Measurements from ENCODE around the gene DLG5. TPM values are rescaled to one million over a fixed set of nuclear protein-coding genes. Genes with fewer than 3 reads are reported as not detected.
"Not testable (repeated sequence)": the region's sequence is repeated elsewhere in the genome, so short reads cannot be mapped to it uniquely, and the experiment has no call there.

DLG5 gene
- total RNA-seq, 1 experiment from 2014 or later, result 69.7 TPM

DNA sequence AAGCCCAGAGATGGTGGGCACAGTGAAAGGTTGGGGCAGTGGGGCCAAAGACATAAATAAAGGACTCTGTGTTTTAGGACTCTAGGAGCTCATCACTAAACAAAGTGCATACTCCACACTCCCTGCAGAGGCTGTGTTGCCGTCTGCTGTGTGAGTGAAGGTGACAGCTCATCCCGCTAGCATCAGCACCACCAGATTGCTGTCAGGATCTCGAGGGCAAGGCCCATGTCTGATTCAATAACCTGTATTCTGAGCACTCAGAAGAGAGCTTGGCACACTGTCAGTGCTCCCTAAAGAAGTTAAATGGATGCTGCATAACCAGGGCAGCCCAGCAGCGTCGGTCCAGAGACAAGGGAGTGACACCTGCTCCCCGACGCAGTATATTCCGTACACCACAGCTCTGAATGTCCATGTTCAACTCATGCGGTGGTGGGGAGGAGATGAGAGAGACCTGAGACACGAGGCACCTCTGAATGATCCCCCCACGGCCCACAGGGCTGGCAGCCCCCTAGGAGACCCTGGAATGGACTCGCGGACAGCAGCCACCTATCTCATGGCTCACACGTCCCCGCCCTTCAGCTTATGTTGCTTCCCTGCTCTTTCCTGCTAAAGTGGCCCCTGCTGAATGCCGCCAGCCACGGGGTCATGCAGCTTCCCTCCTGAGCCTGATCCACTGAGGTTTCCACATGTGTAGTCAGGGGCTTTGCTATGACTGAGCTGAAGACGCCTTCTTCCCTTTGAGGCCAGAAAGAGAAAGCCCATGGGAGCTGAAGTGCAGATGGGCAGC lies 156.3 kb downstream of the DLG5 start:
- no TSS peak for BruUV-seq (replicated peaks)

DNA sequence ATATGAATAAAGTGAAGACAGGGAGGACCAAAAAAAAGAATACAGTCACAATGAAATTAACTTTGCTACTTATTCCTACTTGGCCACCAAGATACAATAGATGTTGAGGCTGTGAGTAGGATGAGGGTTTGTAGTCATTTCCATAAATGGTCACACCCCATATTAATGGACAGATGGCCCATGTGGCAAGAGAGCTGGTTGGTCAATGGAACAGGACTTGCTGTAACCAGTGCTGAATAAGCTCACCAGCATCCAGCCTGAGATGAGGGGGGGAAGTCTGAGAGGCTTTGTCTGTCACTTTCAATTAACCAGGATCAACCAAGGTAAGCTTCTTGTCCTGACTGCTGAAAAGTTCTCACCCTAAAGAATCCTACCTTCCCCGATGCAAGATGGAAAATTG lies 158.5 kb downstream of the DLG5 start:
- Histone ChIP-seq H3K9me3 (no peaks in the 10 kb centered on the region), H3K4me1 (no peaks in the 10 kb centered on the region), H3K27me3 (replicated peaks; ENCODE audit: control insufficient read depth, insufficient read depth, low read length) (no peaks in the 10 kb centered on the region), H3K4me3 (ENCODE audit: low read depth, low read length) (no peak overlapping the region), H3K36me3 (ENCODE audit: control insufficient read depth, insufficient read depth, low read length) (no peaks in the 10 kb centered on the region)
- Mint-ChIP-seq H3K27ac (ENCODE audit: unreplicated experiment) (no peak overlapping the region), H3K36me3 (ENCODE audit: insufficient read depth, unreplicated experiment) (peaks cover 6% of the 10 kb centered on the region), H3K9me3 (ENCODE audit: unreplicated experiment) (no peaks in the 10 kb centered on the region), H3K4me3 (ENCODE audit: unreplicated experiment) (no peak overlapping the region), H3K27me3 (ENCODE audit: insufficient read depth, unreplicated experiment) (no peaks in the 10 kb centered on the region), H3K4me1 (ENCODE audit: low read depth, unreplicated experiment) (no peaks in the 10 kb centered on the region)
- intact Hi-C loops (cut with micrococcal nuclease; ENCODE audit: unreplicated experiment), result no loop called here
- DNase-seq, result no peak
- BruUV-seq (replicated peaks), result no TSS peak
- TF ChIP-seq, protein P1, sequence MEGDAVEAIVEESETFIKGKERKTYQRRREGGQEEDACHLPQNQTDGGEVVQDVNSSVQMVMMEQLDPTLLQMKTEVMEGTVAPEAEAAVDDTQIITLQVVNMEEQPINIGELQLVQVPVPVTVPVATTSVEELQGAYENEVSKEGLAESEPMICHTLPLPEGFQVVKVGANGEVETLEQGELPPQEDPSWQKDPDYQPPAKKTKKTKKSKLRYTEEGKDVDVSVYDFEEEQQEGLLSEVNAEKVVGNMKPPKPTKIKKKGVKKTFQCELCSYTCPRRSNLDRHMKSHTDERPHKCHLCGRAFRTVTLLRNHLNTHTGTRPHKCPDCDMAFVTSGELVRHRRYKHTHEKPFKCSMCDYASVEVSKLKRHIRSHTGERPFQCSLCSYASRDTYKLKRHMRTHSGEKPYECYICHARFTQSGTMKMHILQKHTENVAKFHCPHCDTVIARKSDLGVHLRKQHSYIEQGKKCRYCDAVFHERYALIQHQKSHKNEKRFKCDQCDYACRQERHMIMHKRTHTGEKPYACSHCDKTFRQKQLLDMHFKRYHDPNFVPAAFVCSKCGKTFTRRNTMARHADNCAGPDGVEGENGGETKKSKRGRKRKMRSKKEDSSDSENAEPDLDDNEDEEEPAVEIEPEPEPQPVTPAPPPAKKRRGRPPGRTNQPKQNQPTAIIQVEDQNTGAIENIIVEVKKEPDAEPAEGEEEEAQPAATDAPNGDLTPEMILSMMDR (IDR thresholded peaks at IDR 0.05; ENCODE audit: insufficient read depth in 1 of 2, low read depth in 1 of 2, low read length in 1 of 2, severe bottlenecking in 1 of 2, unreplicated experiment in 1 of 2), result no peak
- CTCF ChIA-PET, result no interaction called here
- POLR2A ChIA-PET, result no interaction called here

More for the DNA sequence above, 156.3 kb downstream of the DLG5 start:
- Mint-ChIP-seq H3K9me3 (ENCODE audit: unreplicated experiment) (no peaks in the 10 kb centered on the region), H3K27ac (ENCODE audit: unreplicated experiment) (no peak overlapping the region), H3K27me3 (ENCODE audit: insufficient read depth, unreplicated experiment) (no peaks in the 10 kb centered on the region), H3K4me3 (ENCODE audit: unreplicated experiment) (no peak overlapping the region), H3K4me1 (ENCODE audit: low read depth, unreplicated experiment) (no peaks in the 10 kb centered on the region), H3K36me3 (ENCODE audit: insufficient read depth, unreplicated experiment) (peaks cover 6% of the 10 kb centered on the region)
- Histone ChIP-seq H3K4me3 (ENCODE audit: low read depth, low read length) (no peak overlapping the region), H3K9me3 (no peaks in the 10 kb centered on the region), H3K36me3 (ENCODE audit: control insufficient read depth, insufficient read depth, low read length) (no peaks in the 10 kb centered on the region), H3K27me3 (replicated peaks; ENCODE audit: control insufficient read depth, insufficient read depth, low read length) (no peaks in the 10 kb centered on the region), H3K4me1 (no peaks in the 10 kb centered on the region)
- intact Hi-C loops (cut with micrococcal nuclease; ENCODE audit: unreplicated experiment), result no loop called here
- ChIA-PET CTCF (interaction anchor here (1.4 kb wide), 1 partner anchor 59 kb away, joined by 4 read pairs; no protein-coding TSS in a partner anchor), POLR2A (interaction anchor here (0.6 to 0.7 kb wide), 3 partner anchors 54 to 763 kb away, joined by 3 read pairs; no protein-coding TSS in a partner anchor)
- TF ChIP-seq, protein P1 (IDR thresholded peaks at IDR 0.05; ENCODE audit: insufficient read depth in 1 of 2, low read depth in 1 of 2, low read length in 1 of 2, severe bottlenecking in 1 of 2, unreplicated experiment in 1 of 2), result no peak
- no peak for DNase-seq

DNA sequence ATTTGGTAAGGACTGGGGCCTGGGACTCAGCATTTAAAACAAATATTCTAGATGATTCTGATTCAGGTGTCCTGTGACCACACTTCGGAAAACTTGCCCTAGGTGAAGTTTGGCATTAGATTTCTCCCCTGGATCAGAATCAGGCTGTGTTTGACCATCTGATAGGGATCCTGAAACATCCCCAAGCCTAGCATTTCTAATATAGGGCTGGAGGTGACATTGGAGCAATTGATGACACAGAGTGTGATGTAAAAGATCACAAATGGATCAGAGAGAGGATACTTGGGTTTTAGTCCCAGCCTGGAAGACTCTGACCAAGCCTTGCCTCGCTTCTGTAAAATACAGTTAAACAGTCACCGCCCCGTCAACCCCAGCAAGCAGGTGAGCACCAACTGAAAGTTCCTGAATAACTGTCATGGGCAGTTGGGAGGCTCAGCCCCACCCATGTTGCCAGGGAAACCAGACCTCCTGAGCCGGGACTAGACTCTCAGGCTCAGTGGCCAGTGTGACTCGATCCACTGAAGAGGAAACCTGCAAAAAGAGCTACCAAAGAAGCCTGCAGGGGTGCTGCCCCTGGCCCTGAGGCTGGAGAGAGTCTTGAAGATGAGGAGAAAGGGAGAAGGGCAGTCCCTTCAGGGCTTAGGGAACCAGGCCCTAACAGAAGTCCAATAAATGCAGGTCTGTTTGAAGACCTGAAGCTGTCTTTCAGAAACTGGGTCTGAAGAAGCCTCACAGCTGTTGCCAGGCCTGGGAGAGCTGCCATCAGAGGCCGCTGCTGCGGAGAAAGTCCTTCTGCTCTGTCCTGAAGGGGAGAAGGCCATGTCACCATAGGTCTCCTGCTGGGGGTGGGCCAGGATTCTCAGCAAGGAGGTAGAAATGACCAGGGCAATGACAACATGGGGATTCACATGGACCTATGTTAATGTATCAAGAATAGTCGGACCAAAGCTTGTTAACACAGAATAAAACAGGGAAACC lies 162.8 kb downstream of the DLG5 start:
- no peak overlapping the region for H3K27ac Mint-ChIP-seq (ENCODE audit: unreplicated experiment)
- intact Hi-C loops (cut with micrococcal nuclease; ENCODE audit: unreplicated experiment), result no loop called here
- POLR2A ChIA-PET, result no interaction called here

DNA sequence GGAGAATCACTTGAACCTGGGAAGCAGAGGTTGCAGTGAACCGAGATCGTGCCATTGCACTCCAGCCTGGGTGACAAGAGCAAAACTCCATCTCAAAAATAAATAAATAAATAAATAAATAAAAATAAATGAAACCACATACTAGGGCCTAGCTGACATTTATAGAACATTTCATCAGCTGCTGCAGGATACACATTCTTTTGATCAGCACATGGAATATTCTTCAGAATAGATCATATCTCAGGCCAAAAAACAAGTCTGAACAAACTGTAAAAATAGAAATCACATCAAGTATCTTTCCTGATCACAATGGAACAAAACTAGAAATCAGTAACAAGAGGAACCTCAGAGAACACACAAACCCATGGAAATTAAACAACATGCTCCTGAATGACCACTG lies 168.1 kb downstream of the DLG5 start:
- H3K27me3 ChIP-seq (replicated peaks; ENCODE audit: control insufficient read depth, insufficient read depth, low read length); BruUV-seq (replicated peaks); CTCF ChIA-PET; intact Hi-C loops (cut with micrococcal nuclease; ENCODE audit: unreplicated experiment); DNase-seq; H3K9me3 Mint-ChIP-seq (ENCODE audit: unreplicated experiment); H3K27ac Mint-ChIP-seq (ENCODE audit: unreplicated experiment); H3K27me3 Mint-ChIP-seq (ENCODE audit: insufficient read depth, unreplicated experiment); H3K4me3 ChIP-seq (ENCODE audit: low read depth, low read length); H3K9me3 ChIP-seq; POLR2A ChIA-PET; H3K36me3 ChIP-seq (ENCODE audit: control insufficient read depth, insufficient read depth, low read length); H3K4me3 Mint-ChIP-seq (ENCODE audit: unreplicated experiment); H3K4me1 ChIP-seq; H3K36me3 Mint-ChIP-seq (ENCODE audit: insufficient read depth, unreplicated experiment): not testable (repeated sequence)
- H3K4me1 Mint-ChIP-seq (ENCODE audit: low read depth, unreplicated experiment), result peaks cover 11% of the 10 kb centered on the region

More for the DNA sequence above, 162.8 kb downstream of the DLG5 start:
- Mint-ChIP-seq H3K9me3 (ENCODE audit: unreplicated experiment) (no peaks in the 10 kb centered on the region), H3K27me3 (ENCODE audit: insufficient read depth, unreplicated experiment) (no peaks in the 10 kb centered on the region), H3K36me3 (ENCODE audit: insufficient read depth, unreplicated experiment) (no peaks in the 10 kb centered on the region), H3K4me1 (ENCODE audit: low read depth, unreplicated experiment) (no peaks in the 10 kb centered on the region), H3K4me3 (ENCODE audit: unreplicated experiment) (no peak overlapping the region)
- no peak for DNase-seq
- H3K4me3 ChIP-seq (ENCODE audit: low read depth, low read length), result no peak overlapping the region
- no TSS peak for BruUV-seq (replicated peaks)
- H3K4me1 ChIP-seq, result no peaks in the 10 kb centered on the region
- no peaks in the 10 kb centered on the region for H3K27me3 ChIP-seq (replicated peaks; ENCODE audit: control insufficient read depth, insufficient read depth, low read length)
- CTCF ChIA-PET, result interaction anchor here (0.9 kb wide), 1 partner anchor 41 kb away, joined by 3 read pairs; no protein-coding TSS in a partner anchor
- TF ChIP-seq, protein P1 (IDR thresholded peaks at IDR 0.05; ENCODE audit: insufficient read depth in 1 of 2, low read depth in 1 of 2, low read length in 1 of 2, severe bottlenecking in 1 of 2, unreplicated experiment in 1 of 2), result no peak
- H3K9me3 ChIP-seq, result no peaks in the 10 kb centered on the region
- no peaks in the 10 kb centered on the region for H3K36me3 ChIP-seq (ENCODE audit: control insufficient read depth, insufficient read depth, low read length)

All from Caco-2 (cell line).